Testis (tissue), 2 donors: Measurements from ENCODE around the gene CCT4.

Experiments used
- POLR2A ChIP-seq: fragments of 450-650 bp; IDR thresholded peaks from one replicate; pipeline ENCODE4 v1.6.1; 2017; ENCODE audit warnings: antibody characterized with exemption, mild to moderate bottlenecking, moderate library complexity
- TF ChIP-seq, protein P1 (sequence below), 3 experiments: fragments of 450-650 bp in 2 of 3; fragments of 200-600 bp in 1 of 3; sonication (generic) in 1 of 3; IDR thresholded peaks; one replicate each; pipeline ENCODE4 v1.5.1; 2016 to 2019; ENCODE audit warnings: antibody characterized with exemption in 3 of 3, mild to moderate bottlenecking in 2 of 3, moderate library complexity in 1 of 3

DNA sequence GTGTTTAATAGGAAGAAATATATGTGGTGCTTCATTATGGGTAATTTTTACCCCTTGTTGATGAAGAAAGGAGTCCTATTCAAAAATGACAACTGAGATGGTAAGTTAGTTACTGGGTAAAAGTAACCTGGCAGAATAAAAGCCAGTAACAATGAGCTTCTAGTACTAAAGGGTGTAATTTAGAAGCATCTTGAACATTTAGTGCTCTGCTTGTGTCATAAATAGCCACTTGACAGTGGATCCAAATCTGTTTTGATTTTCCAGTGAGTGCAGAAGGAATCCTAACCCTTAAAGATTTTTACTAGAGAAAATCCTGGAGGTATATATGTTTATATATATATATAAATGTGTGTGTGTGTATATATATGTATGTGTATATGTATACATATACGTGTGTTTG, 32.1 kb upstream of the CCT4 start:
- TF ChIP-seq, protein P1, sequence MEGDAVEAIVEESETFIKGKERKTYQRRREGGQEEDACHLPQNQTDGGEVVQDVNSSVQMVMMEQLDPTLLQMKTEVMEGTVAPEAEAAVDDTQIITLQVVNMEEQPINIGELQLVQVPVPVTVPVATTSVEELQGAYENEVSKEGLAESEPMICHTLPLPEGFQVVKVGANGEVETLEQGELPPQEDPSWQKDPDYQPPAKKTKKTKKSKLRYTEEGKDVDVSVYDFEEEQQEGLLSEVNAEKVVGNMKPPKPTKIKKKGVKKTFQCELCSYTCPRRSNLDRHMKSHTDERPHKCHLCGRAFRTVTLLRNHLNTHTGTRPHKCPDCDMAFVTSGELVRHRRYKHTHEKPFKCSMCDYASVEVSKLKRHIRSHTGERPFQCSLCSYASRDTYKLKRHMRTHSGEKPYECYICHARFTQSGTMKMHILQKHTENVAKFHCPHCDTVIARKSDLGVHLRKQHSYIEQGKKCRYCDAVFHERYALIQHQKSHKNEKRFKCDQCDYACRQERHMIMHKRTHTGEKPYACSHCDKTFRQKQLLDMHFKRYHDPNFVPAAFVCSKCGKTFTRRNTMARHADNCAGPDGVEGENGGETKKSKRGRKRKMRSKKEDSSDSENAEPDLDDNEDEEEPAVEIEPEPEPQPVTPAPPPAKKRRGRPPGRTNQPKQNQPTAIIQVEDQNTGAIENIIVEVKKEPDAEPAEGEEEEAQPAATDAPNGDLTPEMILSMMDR (IDR thresholded peaks at IDR 0.05), result no peak
- TF ChIP-seq POLR2A, result no peak
